GM12873 (cell line): Measurements from ENCODE around the gene ASPA.

Experiments used
- TF ChIP-seq, protein P1 (sequence below): IDR thresholded peaks from 2 replicates; pipeline ENCODE4 v1.5.1; 2012; ENCODE audit warnings: low read depth, mild to moderate bottlenecking, moderate library complexity, low read length, control low read depth; ENCODE audit not compliant: insufficient read depth; ENCODE audit errors: missing control alignments

The ASPA gene

GRCh38 chr17:3471599-3471998 lies 4.2 kb upstream of the ASPA start, which contains the start of gene SPATA22:
Gene SPATA22 (minus strand): TSS chr17:3471819. CDS start chr17:3469325, 2,494 bp downstream.
- TF ChIP-seq, protein P1, sequence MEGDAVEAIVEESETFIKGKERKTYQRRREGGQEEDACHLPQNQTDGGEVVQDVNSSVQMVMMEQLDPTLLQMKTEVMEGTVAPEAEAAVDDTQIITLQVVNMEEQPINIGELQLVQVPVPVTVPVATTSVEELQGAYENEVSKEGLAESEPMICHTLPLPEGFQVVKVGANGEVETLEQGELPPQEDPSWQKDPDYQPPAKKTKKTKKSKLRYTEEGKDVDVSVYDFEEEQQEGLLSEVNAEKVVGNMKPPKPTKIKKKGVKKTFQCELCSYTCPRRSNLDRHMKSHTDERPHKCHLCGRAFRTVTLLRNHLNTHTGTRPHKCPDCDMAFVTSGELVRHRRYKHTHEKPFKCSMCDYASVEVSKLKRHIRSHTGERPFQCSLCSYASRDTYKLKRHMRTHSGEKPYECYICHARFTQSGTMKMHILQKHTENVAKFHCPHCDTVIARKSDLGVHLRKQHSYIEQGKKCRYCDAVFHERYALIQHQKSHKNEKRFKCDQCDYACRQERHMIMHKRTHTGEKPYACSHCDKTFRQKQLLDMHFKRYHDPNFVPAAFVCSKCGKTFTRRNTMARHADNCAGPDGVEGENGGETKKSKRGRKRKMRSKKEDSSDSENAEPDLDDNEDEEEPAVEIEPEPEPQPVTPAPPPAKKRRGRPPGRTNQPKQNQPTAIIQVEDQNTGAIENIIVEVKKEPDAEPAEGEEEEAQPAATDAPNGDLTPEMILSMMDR = no peak

DNA sequence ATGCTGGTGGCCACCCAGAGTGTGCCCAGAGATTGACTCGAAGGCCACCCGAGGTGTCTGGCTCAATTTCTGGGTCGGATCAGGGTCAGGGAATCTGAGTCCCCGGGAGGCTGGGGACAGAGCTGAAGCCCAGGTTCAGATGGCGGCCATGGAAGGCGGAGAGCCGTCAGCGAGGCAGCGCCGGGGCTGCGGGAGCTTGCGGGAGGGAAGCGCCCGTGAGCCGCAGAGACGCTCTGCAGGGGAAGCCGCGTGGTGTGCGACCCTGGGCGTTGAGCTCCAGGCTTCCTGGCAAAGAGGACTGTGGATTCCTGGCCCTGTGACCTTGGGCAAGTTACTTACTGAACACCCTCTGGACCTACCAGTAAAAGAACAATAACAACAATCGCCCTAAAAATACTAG lies 3.7 kb upstream of the ASPA start:
- TF ChIP-seq, protein P1 = no peak

DNA sequence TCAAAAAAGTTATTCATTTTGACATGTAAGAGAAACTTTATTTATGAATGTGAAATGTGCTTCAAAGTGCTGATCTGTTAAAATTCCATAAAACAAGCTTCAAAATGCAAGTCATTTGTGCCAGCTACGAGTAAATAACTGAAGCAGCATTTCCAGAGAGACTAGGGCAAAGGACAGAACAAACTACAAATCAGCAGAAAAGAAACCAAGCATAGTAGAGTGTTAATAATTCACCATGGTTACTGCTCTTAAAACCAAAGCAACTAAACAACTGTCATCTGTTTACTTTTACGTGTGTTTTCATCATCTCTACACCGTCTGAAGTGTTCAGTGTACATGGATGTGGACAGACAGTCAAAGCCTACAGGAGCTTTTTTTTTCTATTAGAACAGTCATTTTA lies 1.6 kb upstream of the ASPA start:
- TF ChIP-seq, protein P1 = no peak

DNA sequence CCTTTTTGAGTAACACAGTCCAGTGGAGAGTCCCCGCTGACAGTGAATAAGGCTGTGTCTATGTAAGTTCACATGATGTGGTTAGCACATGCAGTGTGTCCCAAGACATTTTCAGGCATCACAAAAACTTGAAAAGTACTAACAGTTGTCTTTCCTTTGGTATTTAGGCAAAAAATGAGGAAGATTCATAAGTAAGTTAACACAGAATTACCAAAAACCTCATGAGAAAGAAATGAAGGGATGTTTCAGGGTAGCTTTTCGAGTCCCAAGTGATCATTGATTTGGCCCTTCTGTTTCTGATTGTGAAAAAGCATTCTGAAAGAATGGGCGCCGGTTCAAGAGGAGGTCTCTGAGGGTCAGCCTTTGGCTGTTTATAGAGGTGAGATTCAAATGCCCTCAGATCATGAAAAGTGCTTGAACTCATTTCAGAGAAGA lies 529 bp upstream of the ASPA start:
- TF ChIP-seq, protein P1 = no peak

DNA sequence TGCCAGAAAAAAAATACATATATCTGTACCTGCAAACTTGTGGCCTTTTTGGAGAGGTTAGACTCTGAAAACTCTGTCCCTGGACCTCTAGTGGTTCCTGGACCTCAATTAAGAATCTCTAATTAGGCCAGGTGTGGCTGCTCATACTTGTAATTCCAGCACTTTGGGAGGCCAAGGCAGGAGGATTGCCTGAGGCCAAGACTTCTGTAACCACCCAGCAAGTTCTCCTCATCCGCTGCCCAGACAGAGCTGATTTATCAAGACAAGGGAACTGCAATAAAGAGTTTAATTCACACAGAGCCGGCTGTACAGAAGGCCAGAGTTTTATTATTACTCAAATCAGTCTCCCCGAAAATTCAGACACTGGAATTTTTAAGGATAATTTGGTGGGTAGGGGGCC lies 4.2 kb downstream of the ASPA start:
- TF ChIP-seq, protein P1 = no peak

- TF ChIP-seq, protein P1 = no peak
Measured at GRCh38 chr17:3482852-3483251, 7.1 kb downstream of the ASPA start.

DNA sequence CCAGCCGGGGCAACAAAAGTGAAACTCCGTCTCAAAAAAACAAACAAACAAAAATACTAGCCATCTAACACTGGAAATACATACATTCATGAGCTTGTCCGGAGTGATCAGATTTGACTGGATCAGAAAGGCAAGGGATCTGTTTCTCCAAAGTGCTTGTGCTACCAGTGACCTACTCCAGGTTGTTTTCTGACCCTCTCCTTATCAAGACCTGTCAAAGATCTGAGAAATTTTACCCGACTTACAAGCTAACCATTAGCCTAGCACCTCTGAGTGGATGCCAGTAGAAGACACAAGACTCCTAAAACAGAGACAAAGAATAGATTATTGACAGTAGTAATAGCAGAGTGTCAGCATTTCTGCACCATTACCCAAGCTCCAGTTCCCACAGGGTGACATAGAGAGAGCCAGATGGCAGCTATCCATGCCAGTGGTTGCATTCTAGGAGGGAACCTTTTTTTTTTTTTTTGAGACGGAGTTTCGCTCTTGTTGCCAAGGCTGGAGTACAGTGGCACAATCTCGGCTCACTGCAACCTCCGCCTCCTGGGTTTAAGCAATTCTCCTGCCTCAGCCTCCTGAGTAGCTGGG lies 9.8 kb downstream of the ASPA start:
- TF ChIP-seq, protein P1 = no peak
